Limb (tissue), 2 donors: ENCODE measurements around the gene BORA.
"Not testable (repeated sequence)": the region's sequence is repeated elsewhere in the genome, so short reads cannot be mapped to it uniquely, and the experiment has no call there.

Experiments
- DNase-seq, 2 donors: peaks; one replicate each; pipeline ENCODE4 v3.0.0-alpha.2; 2016; ENCODE audit errors: extremely low spot score in 2 of 2

The BORA gene

DNA sequence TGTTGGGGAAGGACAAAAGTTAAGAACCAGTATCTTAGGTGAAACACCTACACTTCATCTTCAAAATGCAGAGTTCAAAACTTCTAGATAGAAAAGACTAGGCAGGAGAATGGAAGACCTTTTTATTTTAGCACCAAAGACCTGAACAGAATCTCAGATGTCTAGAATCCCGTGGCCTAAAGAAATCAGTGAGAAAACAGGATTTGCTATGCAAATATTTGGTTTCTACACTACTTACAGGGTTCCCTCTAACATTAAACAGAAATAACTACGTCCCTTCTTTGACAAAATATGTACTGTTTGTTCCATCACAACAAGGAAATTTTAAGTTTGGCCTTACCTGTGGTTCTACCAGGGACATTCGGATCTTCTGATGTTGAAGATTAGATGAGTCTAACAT, 32.5 kb downstream of the BORA start:
- DNase-seq: no peak

DNA sequence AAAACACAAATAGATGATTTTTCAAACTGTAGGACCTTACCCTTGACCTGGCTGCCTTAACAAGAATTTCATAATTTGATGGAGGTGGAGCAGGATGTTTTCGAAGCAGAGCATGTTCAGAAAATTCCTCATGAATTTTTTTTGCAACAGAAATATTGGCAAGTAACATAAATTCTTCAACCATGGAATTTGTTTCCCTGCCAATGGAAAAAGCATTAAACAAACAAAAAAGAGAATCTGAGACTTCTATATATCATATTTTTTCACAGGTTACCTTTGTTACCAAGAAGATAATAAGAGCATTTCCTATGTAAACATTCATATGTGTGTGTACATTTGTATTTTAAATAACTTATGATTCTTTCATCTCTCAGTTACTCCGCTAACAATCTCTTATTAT, 35.7 kb downstream of the BORA start:
- DNase-seq: no peak

DNA sequence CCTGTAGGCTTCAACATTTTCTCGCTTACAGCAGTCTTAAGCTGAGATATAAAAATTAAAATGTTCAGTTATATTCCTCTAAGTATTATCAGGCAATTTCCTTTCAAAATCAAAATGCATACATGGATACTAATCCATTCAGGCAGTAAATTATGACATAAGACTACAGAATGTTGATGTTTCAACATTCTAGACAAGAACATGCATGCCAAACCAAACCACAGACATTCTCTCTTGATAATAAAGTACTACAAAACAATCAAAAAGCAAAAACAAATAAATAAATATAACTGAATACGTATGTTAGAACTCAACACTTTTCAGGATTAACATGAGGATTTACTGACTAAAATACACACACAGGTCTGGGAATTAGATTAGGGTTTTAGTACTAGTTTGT, 46.3 kb downstream of the BORA start:
- no peak for DNase-seq

- DNase-seq: peak; percentile 96 to 98
Measured at GRCh38 chr13:72781451-72782439, 54.0 kb downstream of the BORA start, which contains the start of the genes DIS3 and PIBF1. Gene DIS3 (minus strand): TSS chr13:72781900. CDS start chr13:72781832, 68 bp downstream. Gene PIBF1 (plus strand): TSS chr13:72782133. CDS start chr13:72783470, 1,337 bp downstream.

- peak in 1 of 2 donors; percentile 38 for DNase-seq
Measured at GRCh38 chr13:72782717-72783116, 55.0 kb downstream of the BORA start.

- not testable (repeated sequence) for DNase-seq
Measured at GRCh38 chr13:72784679-72785078, 57.0 kb downstream of the BORA start.

- DNase-seq: no peak
Measured at GRCh38 chr13:72788831-72789230, 61.1 kb downstream of the BORA start.

- DNase-seq: no peak
Measured at GRCh38 chr13:72792640-72793039, 64.9 kb downstream of the BORA start.

GRCh38 chr13:72798817-72799216, 71.1 kb downstream of the BORA start:
- DNase-seq: no peak

GRCh38 chr13:72804301-72804700, 76.6 kb downstream of the BORA start:
- no peak for DNase-seq
